ENCODE results near the gene CAP1. TPM values are rescaled to one million over a fixed set of nuclear protein-coding genes. Genes with fewer than 3 reads are reported as not detected.

Gene CAP1
- total and polyA plus RNA-seq, 2 of the 13 experiments (the other 11 are each of a cell fraction or from before 2014, with no cell fraction given), result 174 to 195 TPM

- TF ChIP-seq MTERF4 (CRISPR knock-in tag; IDR thresholded peaks at IDR 0.05) (peak; percentile 50; the same call in 1 of the 2 replicates), TCF7 (IDR thresholded peaks at IDR 0.05; ENCODE audit: low read depth) (no peak), ZNF749 (CRISPR knock-in tag; IDR thresholded peaks at IDR 0.05; ENCODE audit: borderline replicate concordance) (no peak), ZNF343 (CRISPR knock-in tag; IDR thresholded peaks at IDR 0.05) (peak; percentile 88), POLR2AphosphoS5 (IDR thresholded peaks at IDR 0.05; ENCODE audit: low read depth, low read length) (peak; percentile 77), RBFOX2 (IDR thresholded peaks at IDR 0.05; ENCODE audit: low read depth, low read length) (peak; percentile 86), SMAD1 (CRISPR knock-in tag; IDR thresholded peaks at IDR 0.05; ENCODE audit: borderline replicate concordance, low read depth) (0 out of 2 replicates have a peak, but pooled peaks have one; percentile 20), HOXA9 (CRISPR knock-in tag; IDR thresholded peaks at IDR 0.05; ENCODE audit: borderline replicate concordance) (no peak; the same call in 1 of the 2 replicates), MATR3 (CRISPR knock-in tag; IDR thresholded peaks at IDR 0.05) (no peak), CAMTA2 (CRISPR knock-in tag; IDR thresholded peaks at IDR 0.05; ENCODE audit: borderline replicate concordance) (no peak), ZNF546 (CRISPR knock-in tag; conservative IDR thresholded peaks at IDR 0.05) (peak; percentile 84; the same call in 1 of the 2 replicates), HNF4A (CRISPR knock-in tag; IDR thresholded peaks at IDR 0.05) (no peak)
- TF ChIP-seq, protein P1, sequence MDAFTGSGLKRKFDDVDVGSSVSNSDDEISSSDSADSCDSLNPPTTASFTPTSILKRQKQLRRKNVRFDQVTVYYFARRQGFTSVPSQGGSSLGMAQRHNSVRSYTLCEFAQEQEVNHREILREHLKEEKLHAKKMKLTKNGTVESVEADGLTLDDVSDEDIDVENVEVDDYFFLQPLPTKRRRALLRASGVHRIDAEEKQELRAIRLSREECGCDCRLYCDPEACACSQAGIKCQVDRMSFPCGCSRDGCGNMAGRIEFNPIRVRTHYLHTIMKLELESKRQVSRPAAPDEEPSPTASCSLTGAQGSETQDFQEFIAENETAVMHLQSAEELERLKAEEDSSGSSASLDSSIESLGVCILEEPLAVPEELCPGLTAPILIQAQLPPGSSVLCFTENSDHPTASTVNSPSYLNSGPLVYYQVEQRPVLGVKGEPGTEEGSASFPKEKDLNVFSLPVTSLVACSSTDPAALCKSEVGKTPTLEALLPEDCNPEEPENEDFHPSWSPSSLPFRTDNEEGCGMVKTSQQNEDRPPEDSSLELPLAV (CRISPR knock-in tag; conservative IDR thresholded peaks at IDR 0.05; ENCODE audit: low read depth), result no peak
- TF ChIP-seq, protein P2, sequence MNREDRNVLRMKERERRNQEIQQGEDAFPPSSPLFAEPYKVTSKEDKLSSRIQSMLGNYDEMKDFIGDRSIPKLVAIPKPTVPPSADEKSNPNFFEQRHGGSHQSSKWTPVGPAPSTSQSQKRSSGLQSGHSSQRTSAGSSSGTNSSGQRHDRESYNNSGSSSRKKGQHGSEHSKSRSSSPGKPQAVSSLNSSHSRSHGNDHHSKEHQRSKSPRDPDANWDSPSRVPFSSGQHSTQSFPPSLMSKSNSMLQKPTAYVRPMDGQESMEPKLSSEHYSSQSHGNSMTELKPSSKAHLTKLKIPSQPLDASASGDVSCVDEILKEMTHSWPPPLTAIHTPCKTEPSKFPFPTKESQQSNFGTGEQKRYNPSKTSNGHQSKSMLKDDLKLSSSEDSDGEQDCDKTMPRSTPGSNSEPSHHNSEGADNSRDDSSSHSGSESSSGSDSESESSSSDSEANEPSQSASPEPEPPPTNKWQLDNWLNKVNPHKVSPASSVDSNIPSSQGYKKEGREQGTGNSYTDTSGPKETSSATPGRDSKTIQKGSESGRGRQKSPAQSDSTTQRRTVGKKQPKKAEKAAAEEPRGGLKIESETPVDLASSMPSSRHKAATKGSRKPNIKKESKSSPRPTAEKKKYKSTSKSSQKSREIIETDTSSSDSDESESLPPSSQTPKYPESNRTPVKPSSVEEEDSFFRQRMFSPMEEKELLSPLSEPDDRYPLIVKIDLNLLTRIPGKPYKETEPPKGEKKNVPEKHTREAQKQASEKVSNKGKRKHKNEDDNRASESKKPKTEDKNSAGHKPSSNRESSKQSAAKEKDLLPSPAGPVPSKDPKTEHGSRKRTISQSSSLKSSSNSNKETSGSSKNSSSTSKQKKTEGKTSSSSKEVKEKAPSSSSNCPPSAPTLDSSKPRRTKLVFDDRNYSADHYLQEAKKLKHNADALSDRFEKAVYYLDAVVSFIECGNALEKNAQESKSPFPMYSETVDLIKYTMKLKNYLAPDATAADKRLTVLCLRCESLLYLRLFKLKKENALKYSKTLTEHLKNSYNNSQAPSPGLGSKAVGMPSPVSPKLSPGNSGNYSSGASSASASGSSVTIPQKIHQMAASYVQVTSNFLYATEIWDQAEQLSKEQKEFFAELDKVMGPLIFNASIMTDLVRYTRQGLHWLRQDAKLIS (CRISPR knock-in tag; IDR thresholded peaks at IDR 0.05), result peak; percentile 60; the same call in 1 of the 2 replicates
- TF ChIP-seq, protein P3, sequence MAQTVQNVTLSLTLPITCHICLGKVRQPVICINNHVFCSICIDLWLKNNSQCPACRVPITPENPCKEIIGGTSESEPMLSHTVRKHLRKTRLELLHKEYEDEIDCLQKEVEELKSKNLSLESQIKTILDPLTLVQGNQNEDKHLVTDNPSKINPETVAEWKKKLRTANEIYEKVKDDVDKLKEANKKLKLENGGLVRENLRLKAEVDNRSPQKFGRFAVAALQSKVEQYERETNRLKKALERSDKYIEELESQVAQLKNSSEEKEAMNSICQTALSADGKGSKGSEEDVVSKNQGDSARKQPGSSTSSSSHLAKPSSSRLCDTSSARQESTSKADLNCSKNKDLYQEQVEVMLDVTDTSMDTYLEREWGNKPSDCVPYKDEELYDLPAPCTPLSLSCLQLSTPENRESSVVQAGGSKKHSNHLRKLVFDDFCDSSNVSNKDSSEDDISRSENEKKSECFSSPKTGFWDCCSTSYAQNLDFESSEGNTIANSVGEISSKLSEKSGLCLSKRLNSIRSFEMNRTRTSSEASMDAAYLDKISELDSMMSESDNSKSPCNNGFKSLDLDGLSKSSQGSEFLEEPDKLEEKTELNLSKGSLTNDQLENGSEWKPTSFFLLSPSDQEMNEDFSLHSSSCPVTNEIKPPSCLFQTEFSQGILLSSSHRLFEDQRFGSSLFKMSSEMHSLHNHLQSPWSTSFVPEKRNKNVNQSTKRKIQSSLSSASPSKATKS (CRISPR knock-in tag; IDR thresholded peaks at IDR 0.05), result no peak
- TF ChIP-seq, protein P4, sequence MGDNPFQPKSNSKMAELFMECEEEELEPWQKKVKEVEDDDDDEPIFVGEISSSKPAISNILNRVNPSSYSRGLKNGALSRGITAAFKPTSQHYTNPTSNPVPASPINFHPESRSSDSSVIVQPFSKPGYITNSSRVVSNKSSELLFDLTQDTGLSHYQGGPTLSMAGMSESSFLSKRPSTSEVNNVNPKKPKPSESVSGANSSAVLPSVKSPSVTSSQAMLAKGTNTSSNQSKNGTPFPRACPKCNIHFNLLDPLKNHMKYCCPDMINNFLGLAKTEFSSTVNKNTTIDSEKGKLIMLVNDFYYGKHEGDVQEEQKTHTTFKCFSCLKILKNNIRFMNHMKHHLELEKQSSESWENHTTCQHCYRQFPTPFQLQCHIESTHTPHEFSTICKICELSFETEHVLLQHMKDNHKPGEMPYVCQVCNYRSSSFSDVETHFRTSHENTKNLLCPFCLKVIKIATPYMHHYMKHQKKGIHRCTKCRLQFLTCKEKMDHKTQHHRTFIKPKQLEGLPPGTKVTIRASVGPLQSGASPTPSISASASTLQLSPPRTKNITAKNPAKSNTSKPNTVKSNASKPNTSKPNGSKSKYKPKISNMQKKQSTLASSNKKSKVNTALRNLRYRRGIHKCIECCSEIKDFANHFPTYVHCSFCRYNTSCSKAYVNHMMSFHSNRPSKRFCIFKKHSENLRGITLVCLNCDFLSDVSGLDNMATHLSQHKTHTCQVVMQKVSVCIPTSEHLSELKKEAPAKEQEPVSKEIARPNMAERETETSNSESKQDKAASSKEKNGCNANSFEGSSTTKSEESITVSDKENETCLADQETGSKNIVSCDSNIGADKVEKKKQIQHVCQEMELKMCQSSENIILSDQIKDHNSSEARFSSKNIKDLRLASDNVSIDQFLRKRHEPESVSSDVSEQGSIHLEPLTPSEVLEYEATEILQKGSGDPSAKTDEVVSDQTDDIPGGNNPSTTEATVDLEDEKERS (CRISPR knock-in tag; IDR thresholded peaks at IDR 0.05), result 0 out of 2 replicates have a peak, but pooled peaks have one; percentile 79
Observed at GRCh38 chr1:40039757-40040510, 595 bp upstream of the CAP1 start (continued).
